Heart left ventricle (tissue), 13 donors: ENCODE data around the gene FAM20C.

Source experiments
- POLR2A ChIP-seq, 2 donors: fragments of 450-650 bp; IDR thresholded peaks; one replicate each; pipeline ENCODE4 v1.6.1; 2017; ENCODE audit warnings: antibody characterized with exemption in 2 of 2, mild to moderate bottlenecking in 2 of 2, moderate library complexity in 2 of 2
- TF ChIP-seq, protein P1 (sequence below), 12 donors: fragments of 200-600 bp; sonication (generic) in 4 of 12; IDR thresholded peaks; one replicate each; pipeline versions ENCODE4 v1.5.0 to v1.8.0; 2018 to 2022; ENCODE audit warnings: antibody characterized with exemption in 12 of 12, mild to moderate bottlenecking in 5 of 12
- donor health status: ischemic (EF 13 %, LVEDD 7.1; RV severe dilation, severe dysfunction).
- donor health status: DM: no; HTN: yes; CAD: no.
- donor health status: DM: no; HTN: no; CAD: no.
- donor health status: ischemic (EF 25% LVEDD 6.9; RV normal size, moderate dysfunction).
- donor health status: ischemic (EF 25% LVEDD 5.7; RV mildly dilated, moderate dysfunction).
- donor health status: ischemic (EF 35%, LVEDD 5.7; RV mildly dilated, moderate dysfunction).
- donor health status: nonischemic (EF 11% LVEDD 7.7; RV severe dilation, severe dysfunction).
- donor health status: DM: yes; HTN: yes; CAD: no.
- donor health status: PGD.
- donor health status: ischemic (EF 29% LVEDD 5.4; RV normal size, mild dysfunction).
- donor health status: nonischemic (EF 23%, LVEDD 6.1; RV moderate dilation, normal function).

DNA sequence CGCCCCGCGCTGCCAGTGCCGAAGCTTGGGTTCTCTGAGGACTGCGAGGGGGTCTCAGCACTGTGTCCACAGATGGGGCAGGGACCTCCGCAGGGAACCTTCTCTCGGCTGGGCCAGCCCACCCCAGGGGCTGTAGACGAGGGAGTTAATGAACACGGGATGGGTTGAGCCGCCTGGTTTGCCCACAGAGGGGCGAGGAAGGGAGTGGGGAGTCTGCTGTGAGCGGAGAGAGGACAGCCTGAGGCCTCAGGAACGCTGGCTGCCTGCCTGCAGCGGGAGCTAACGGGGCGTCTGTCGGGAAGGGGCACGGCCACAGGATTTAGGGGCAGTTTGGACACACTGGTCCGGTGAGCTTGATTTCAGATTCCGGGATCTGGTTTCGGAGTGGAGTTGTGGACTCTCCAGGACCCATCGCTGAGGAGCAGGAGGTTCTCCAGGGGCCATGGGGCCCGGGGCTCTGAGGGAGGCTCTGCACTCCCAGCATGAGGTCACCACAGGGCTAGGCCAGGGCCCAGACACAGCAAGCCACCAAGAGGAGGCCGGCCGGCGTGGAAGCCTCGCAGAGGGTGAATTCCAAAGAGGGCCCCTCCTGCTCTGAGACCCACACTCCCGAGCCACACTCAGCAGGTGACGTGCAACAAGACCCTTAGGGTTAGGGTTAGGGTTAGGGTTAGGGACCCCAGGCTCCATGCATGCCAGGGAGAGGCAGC is 19.0 kb upstream of the FAM20C start:
- TF ChIP-seq, protein P1, sequence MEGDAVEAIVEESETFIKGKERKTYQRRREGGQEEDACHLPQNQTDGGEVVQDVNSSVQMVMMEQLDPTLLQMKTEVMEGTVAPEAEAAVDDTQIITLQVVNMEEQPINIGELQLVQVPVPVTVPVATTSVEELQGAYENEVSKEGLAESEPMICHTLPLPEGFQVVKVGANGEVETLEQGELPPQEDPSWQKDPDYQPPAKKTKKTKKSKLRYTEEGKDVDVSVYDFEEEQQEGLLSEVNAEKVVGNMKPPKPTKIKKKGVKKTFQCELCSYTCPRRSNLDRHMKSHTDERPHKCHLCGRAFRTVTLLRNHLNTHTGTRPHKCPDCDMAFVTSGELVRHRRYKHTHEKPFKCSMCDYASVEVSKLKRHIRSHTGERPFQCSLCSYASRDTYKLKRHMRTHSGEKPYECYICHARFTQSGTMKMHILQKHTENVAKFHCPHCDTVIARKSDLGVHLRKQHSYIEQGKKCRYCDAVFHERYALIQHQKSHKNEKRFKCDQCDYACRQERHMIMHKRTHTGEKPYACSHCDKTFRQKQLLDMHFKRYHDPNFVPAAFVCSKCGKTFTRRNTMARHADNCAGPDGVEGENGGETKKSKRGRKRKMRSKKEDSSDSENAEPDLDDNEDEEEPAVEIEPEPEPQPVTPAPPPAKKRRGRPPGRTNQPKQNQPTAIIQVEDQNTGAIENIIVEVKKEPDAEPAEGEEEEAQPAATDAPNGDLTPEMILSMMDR (IDR thresholded peaks at IDR 0.05), result no peak
- TF ChIP-seq POLR2A (IDR thresholded peaks at IDR 0.05), result no peak
